RWPE2 (cell line): ENCODE results near the gene CCR5.

Experiments used
- ATAC-seq: fragments of 200-7000 bp; cut with Tn5 transposase; 3 replicates; pipeline ENCODE4 v1.9.1; 2021; ENCODE audit warnings: low read depth
- DNase-seq: peaks from one replicate; pipeline ENCODE4 v3.0.0-alpha.2; 2020; ENCODE audit warnings: low spot score
- H3K27ac ChIP-seq: fragments of 450-650 bp; 2 replicates; pipeline ENCODE4 v1.5.1; 2017; ENCODE audit warnings: mild to moderate bottlenecking; ENCODE audit not compliant: poor library complexity, severe bottlenecking
- H3K27me3 ChIP-seq: fragments of 250-450 bp; sonication (Bioruptor Pico); 2 replicates; pipeline ENCODE4 v1.5.1; 2021; ENCODE audit warnings: mild to moderate bottlenecking, moderate library complexity; ENCODE audit not compliant: insufficient read depth, poor library complexity, severe bottlenecking
- H3K36me3 ChIP-seq: fragments of 250-450 bp; sonication (Bioruptor Pico); 2 replicates; pipeline ENCODE4 v1.5.1; 2020; ENCODE audit warnings: low read depth, mild to moderate bottlenecking, moderate library complexity
- H3K4me1 ChIP-seq: fragments of 250-450 bp; sonication (Bioruptor Pico); 2 replicates; pipeline ENCODE4 v1.5.1; 2021; ENCODE audit warnings: mild to moderate bottlenecking, moderate library complexity; ENCODE audit not compliant: insufficient read depth, poor library complexity, severe bottlenecking
- H3K4me3 ChIP-seq: fragments of 250-450 bp; sonication (Bioruptor Pico); 2 replicates; pipeline ENCODE4 v1.5.1; 2021; ENCODE audit warnings: mild to moderate bottlenecking, moderate library complexity; ENCODE audit not compliant: severe bottlenecking
- H3K9me3 ChIP-seq: fragments of 250-450 bp; sonication (Bioruptor Pico); 2 replicates; pipeline ENCODE4 v1.5.1; 2021; ENCODE audit warnings: mild to moderate bottlenecking, moderate library complexity; ENCODE audit not compliant: severe bottlenecking
- CTCF ChIP-seq: fragments of 450-650 bp; IDR thresholded peaks from one replicate; pipeline ENCODE4 v1.5.1; 2017; ENCODE audit warnings: mild to moderate bottlenecking, moderate library complexity; ENCODE audit not compliant: poor library complexity, severe bottlenecking

CCR5 gene

GRCh38 chr3:46397111-46397510 lies 26.4 kb downstream of the CCR5 start:
- DNase-seq (no peak), ATAC-seq (no peak)
- Histone ChIP-seq H3K27me3 (no peaks in the 10 kb centered on the region), H3K4me3 (no peak overlapping the region), H3K36me3 (no peaks in the 10 kb centered on the region), H3K4me1 (no peaks in the 10 kb centered on the region), H3K9me3 (no peaks in the 10 kb centered on the region), H3K27ac (no peak overlapping the region)
- no peak for TF ChIP-seq CTCF

GRCh38 chr3:46398186-46398955 lies 27.6 kb downstream of the CCR5 start:
- DNase-seq (no peak), ATAC-seq (no peak)
- H3K4me3 ChIP-seq = no peak overlapping the region
- H3K36me3 ChIP-seq = no peaks in the 10 kb centered on the region
- no peak overlapping the region for H3K27ac ChIP-seq
- no peaks in the 10 kb centered on the region for H3K4me1 ChIP-seq
- no peak for TF ChIP-seq CTCF
- H3K9me3 ChIP-seq = no peaks in the 10 kb centered on the region
- H3K27me3 ChIP-seq = no peaks in the 10 kb centered on the region

GRCh38 chr3:46399098-46399497 lies 28.4 kb downstream of the CCR5 start:
- DNase-seq (no peak), ATAC-seq (no peak)
- no peak for TF ChIP-seq CTCF
- Histone ChIP-seq H3K27ac (no peak overlapping the region), H3K4me1 (no peaks in the 10 kb centered on the region), H3K36me3 (no peaks in the 10 kb centered on the region), H3K9me3 (no peaks in the 10 kb centered on the region), H3K27me3 (no peaks in the 10 kb centered on the region), H3K4me3 (no peak overlapping the region)

- DNase-seq = no peak
- H3K4me1 ChIP-seq = no peaks in the 10 kb centered on the region
- no peak overlapping the region for H3K4me3 ChIP-seq
- ATAC-seq = no peak
- H3K9me3 ChIP-seq = no peaks in the 10 kb centered on the region
- H3K27me3 ChIP-seq = no peaks in the 10 kb centered on the region
- H3K27ac ChIP-seq = no peak overlapping the region
- TF ChIP-seq CTCF = no peak
- H3K36me3 ChIP-seq = no peaks in the 10 kb centered on the region
Measured at GRCh38 chr3:46399557-46399956, 28.8 kb downstream of the CCR5 start.

- no peak for DNase-seq
- ATAC-seq = no peak
- no peaks in the 10 kb centered on the region for H3K9me3 ChIP-seq
- H3K27me3 ChIP-seq = no peaks in the 10 kb centered on the region
- H3K27ac ChIP-seq = no peak overlapping the region
- TF ChIP-seq CTCF = no peak
- no peaks in the 10 kb centered on the region for H3K36me3 ChIP-seq
- H3K4me1 ChIP-seq = no peaks in the 10 kb centered on the region
- H3K4me3 ChIP-seq = no peak overlapping the region
Measured at GRCh38 chr3:46400000-46400734, 29.4 kb downstream of the CCR5 start.
